Karpas-422 (cell line): ENCODE data around the gene GNAT1. TPM values are rescaled to one million over a fixed set of nuclear protein-coding genes. Genes with fewer than 3 reads are reported as not detected.

Experiments
- DNase-seq: peaks from one replicate; pipeline ENCODE4 v3.0.0-alpha.2; 2015
- H2AFZ ChIP-seq: fragments of 200-600 bp; sonication (generic); 2 replicates; pipeline ENCODE4 v1.6.1; 2014; ENCODE audit warnings: antibody characterized with exemption, low read length, mixed read lengths
- H3K27ac ChIP-seq: fragments of 200-600 bp; sonication (generic); 2 replicates; pipeline ENCODE4 v1.5.1; 2014; ENCODE audit warnings: mild to moderate bottlenecking, low read length, moderate library complexity
- H3K27me3 ChIP-seq: fragments of 200-600 bp; sonication (generic); 2 replicates; pipeline ENCODE4 v1.6.1; 2014; ENCODE audit warnings: low read length, mixed read lengths
- H3K36me3 ChIP-seq: fragments of 200-600 bp; sonication (generic); 2 replicates; pipeline ENCODE4 v1.6.1; 2014; ENCODE audit warnings: low read length, mixed read lengths; ENCODE audit not compliant: insufficient read depth
- H3K4me1 ChIP-seq: fragments of 200-600 bp; sonication (generic); 2 replicates; pipeline ENCODE4 v1.6.1; 2014; ENCODE audit warnings: mild to moderate bottlenecking, low read length, mixed read lengths
- H3K4me2 ChIP-seq: fragments of 200-600 bp; sonication (generic); 2 replicates; pipeline ENCODE4 v1.6.1; 2014; ENCODE audit warnings: low read length, low read depth, mild to moderate bottlenecking; ENCODE audit not compliant: poor library complexity, severe bottlenecking
- H3K4me3 ChIP-seq: fragments of 200-600 bp; sonication (generic); 2 replicates; pipeline ENCODE4 v1.5.1; 2014; ENCODE audit warnings: mild to moderate bottlenecking, antibody characterized with exemption, low read length, mixed read lengths
- H3K79me2 ChIP-seq: fragments of 200-600 bp; sonication (generic); 2 replicates; pipeline ENCODE4 v1.6.1; 2014; ENCODE audit warnings: mild to moderate bottlenecking, low read length, mixed read lengths
- H3K9ac ChIP-seq: fragments of 200-600 bp; sonication (generic); 2 replicates; pipeline ENCODE4 v1.6.0; 2014; ENCODE audit warnings: low read length
- H3K9me2 ChIP-seq: fragments of 200-600 bp; sonication (generic), shearing (Covaris generic); replicated peaks from 2 replicates; pipeline ENCODE4 v1.6.0; 2014; ENCODE audit warnings: mild to moderate bottlenecking, low read length, moderate library complexity; ENCODE audit not compliant: insufficient read depth
- H3K9me3 ChIP-seq: fragments of 300-700, 200-600 bp; sonication (generic); 2 replicates; pipeline ENCODE4 v1.6.1; 2014; ENCODE audit warnings: low read length, mixed read lengths
- H4K20me1 ChIP-seq: fragments of 200-600 bp; sonication (generic); 2 replicates; pipeline ENCODE4 v1.6.1; 2014; ENCODE audit warnings: mild to moderate bottlenecking, antibody characterized with exemption, low read length, low read depth; ENCODE audit not compliant: insufficient read depth
- total RNA-seq: library from RNA; depleted of rRNA; stranded (reverse); fragments of >200 nt; shearing (Covaris generic); gene quantifications from 2 replicates; pipeline ENCODE4 v1.2.3, GENCODE V29; 2014; ENCODE audit warnings: low replicate concordance

Gene GNAT1
- total RNA-seq, 1 experiment from 2014 or later = not detected

- Histone ChIP-seq H3K27me3 (no peaks in the 10 kb centered on the region), H3K79me2 (no peaks in the 10 kb centered on the region), H3K4me1 (peaks cover 3% of the 10 kb centered on the region; the same call in 1 of the 2 replicates), H3K9ac (no peak overlapping the region), H3K27ac (no peak overlapping the region), H3K4me3 (no peak overlapping the region), H3K36me3 (no peaks in the 10 kb centered on the region), H4K20me1 (no peaks in the 10 kb centered on the region), H2AFZ (no peak overlapping the region), H3K9me3 (no peaks in the 10 kb centered on the region), H3K9me2 (no peaks in the 10 kb centered on the region), H3K4me2 (no peak overlapping the region)
- no peak for DNase-seq
These were observed 20.7 kb upstream of the GNAT1 start for GRCh38 chr3:50170689-50171088.

GRCh38 chr3:50171540-50172301 lies 19.7 kb upstream of the GNAT1 start:
- no peaks in the 10 kb centered on the region for H3K79me2 ChIP-seq

GRCh38 chr3:50172626-50173220 lies 18.7 kb upstream of the GNAT1 start:
- Histone ChIP-seq H3K27me3 (no peaks in the 10 kb centered on the region), H4K20me1 (no peaks in the 10 kb centered on the region), H3K9me2 (no peaks in the 10 kb centered on the region), H3K4me2 (no peak overlapping the region), H3K4me1 (peaks cover 3% of the 10 kb centered on the region; the same call in 1 of the 2 replicates), H3K79me2 (no peaks in the 10 kb centered on the region), H3K36me3 (no peaks in the 10 kb centered on the region), H3K9me3 (no peaks in the 10 kb centered on the region), H2AFZ (no peak overlapping the region), H3K9ac (no peak overlapping the region), H3K27ac (no peak overlapping the region), H3K4me3 (no peak overlapping the region)
- DNase-seq = no peak

More at GRCh38 chr3:50171540-50172301, 19.7 kb upstream of the GNAT1 start:
- DNase-seq = no peak
- Histone ChIP-seq H3K36me3 (no peaks in the 10 kb centered on the region), H3K27ac (no peak overlapping the region), H3K27me3 (no peaks in the 10 kb centered on the region), H3K4me1 (peaks cover 3% of the 10 kb centered on the region; the same call in 1 of the 2 replicates), H3K9ac (no peak overlapping the region), H3K9me3 (no peaks in the 10 kb centered on the region), H3K9me2 (no peaks in the 10 kb centered on the region), H3K4me2 (no peak overlapping the region), H2AFZ (no peak overlapping the region), H3K4me3 (no peak overlapping the region), H4K20me1 (no peaks in the 10 kb centered on the region)

- Histone ChIP-seq H4K20me1 (no peaks in the 10 kb centered on the region), H3K9me3 (no peaks in the 10 kb centered on the region), H3K4me2 (no peak overlapping the region), H3K79me2 (no peaks in the 10 kb centered on the region), H3K27ac (no peak overlapping the region), H3K27me3 (no peaks in the 10 kb centered on the region), H3K4me1 (peaks cover 3% of the 10 kb centered on the region; the same call in 1 of the 2 replicates), H2AFZ (peak overlapping the region; percentile 75), H3K4me3 (no peak overlapping the region), H3K36me3 (no peaks in the 10 kb centered on the region), H3K9me2 (no peaks in the 10 kb centered on the region), H3K9ac (no peak overlapping the region)
- DNase-seq = peak; percentile 63
These were observed 17.5 kb upstream of the GNAT1 start for GRCh38 chr3:50173685-50174516.

GRCh38 chr3:50174517-50174895 lies 16.9 kb upstream of the GNAT1 start:
- Histone ChIP-seq H3K36me3 (no peaks in the 10 kb centered on the region), H3K9ac (no peak overlapping the region), H4K20me1 (no peaks in the 10 kb centered on the region), H3K27ac (no peak overlapping the region), H3K4me3 (no peak overlapping the region), H2AFZ (no peak overlapping the region), H3K9me3 (no peaks in the 10 kb centered on the region), H3K4me2 (no peak overlapping the region), H3K9me2 (no peaks in the 10 kb centered on the region), H3K4me1 (peaks cover 3% of the 10 kb centered on the region; the same call in 1 of the 2 replicates), H3K27me3 (no peaks in the 10 kb centered on the region), H3K79me2 (no peaks in the 10 kb centered on the region)
- no peak for DNase-seq

GRCh38 chr3:50174947-50175524 lies 16.4 kb upstream of the GNAT1 start:
- Histone ChIP-seq H3K4me3 (no peak overlapping the region), H2AFZ (no peak overlapping the region), H3K9ac (no peak overlapping the region), H3K27ac (no peak overlapping the region), H3K9me3 (no peaks in the 10 kb centered on the region), H3K4me1 (peaks cover 3% of the 10 kb centered on the region; the same call in 1 of the 2 replicates), H3K27me3 (no peaks in the 10 kb centered on the region), H3K9me2 (no peaks in the 10 kb centered on the region), H3K79me2 (no peaks in the 10 kb centered on the region), H4K20me1 (no peaks in the 10 kb centered on the region), H3K36me3 (no peaks in the 10 kb centered on the region), H3K4me2 (no peak overlapping the region)
- no peak for DNase-seq

- H2AFZ ChIP-seq = no peak overlapping the region
- no peaks in the 10 kb centered on the region for H4K20me1 ChIP-seq
- H3K27me3 ChIP-seq = no peaks in the 10 kb centered on the region
- H3K79me2 ChIP-seq = no peaks in the 10 kb centered on the region
- H3K4me3 ChIP-seq = no peak overlapping the region
- H3K4me2 ChIP-seq = no peak overlapping the region
- no peaks in the 10 kb centered on the region for H3K9me3 ChIP-seq
- H3K9me2 ChIP-seq = no peaks in the 10 kb centered on the region
- H3K9ac ChIP-seq = no peak overlapping the region
- H3K36me3 ChIP-seq = no peaks in the 10 kb centered on the region
- no peak for DNase-seq
- H3K4me1 ChIP-seq = peaks cover 3% of the 10 kb centered on the region; the same call in 1 of the 2 replicates
- no peak overlapping the region for H3K27ac ChIP-seq
These were observed 14.1 kb upstream of the GNAT1 start for GRCh38 chr3:50177346-50177745.

- Histone ChIP-seq H3K27ac (no peak overlapping the region), H3K4me1 (no peaks in the 10 kb centered on the region), H3K4me2 (no peak overlapping the region), H3K27me3 (no peaks in the 10 kb centered on the region), H3K9me2 (no peaks in the 10 kb centered on the region), H3K9ac (no peak overlapping the region), H3K79me2 (no peaks in the 10 kb centered on the region), H2AFZ (no peak overlapping the region), H4K20me1 (no peaks in the 10 kb centered on the region), H3K9me3 (no peaks in the 10 kb centered on the region), H3K36me3 (no peaks in the 10 kb centered on the region), H3K4me3 (no peak overlapping the region)
- no peak for DNase-seq
These were observed 11.7 kb upstream of the GNAT1 start for GRCh38 chr3:50179710-50180109.
